GM23338 (cell line): ENCODE data around the gene KCTD10. TPM values are rescaled to one million over a fixed set of nuclear protein-coding genes. Genes with fewer than 3 reads are reported as not detected.

Experiments
- EZH2phosphoT487 ChIP-seq: fragments of 200-600 bp; sonication (generic); IDR thresholded peaks from one replicate; pipeline ENCODE4 v1.8.1; 2018; ENCODE audit warnings: antibody characterized with exemption; ENCODE audit not compliant: unreplicated experiment
- JUNB ChIP-seq: IDR thresholded peaks from one replicate; pipeline ENCODE4 v1.6.1; 2016; ENCODE audit warnings: antibody characterized with exemption; ENCODE audit not compliant: unreplicated experiment
- NANOG ChIP-seq: IDR thresholded peaks from 2 replicates; pipeline ENCODE4 v1.6.1; 2016; ENCODE audit warnings: antibody characterized with exemption, borderline replicate concordance
- polyA plus RNA-seq: library from polyadenylated mRNA; unstranded; fragments of >200 nt; fragmentation: Nextera tagmentation; extraction: Ambion mirVana; gene quantifications from 2 replicates; pipeline ENCODE4 v1.2.1, GENCODE V29; 2016
- total RNA-seq: library from RNA; depleted of rRNA; stranded (reverse); fragments of >200 nt; shearing (Covaris generic); gene quantifications from 2 replicates; pipeline ENCODE4 v1.2.3, GENCODE V29; 2014
- TF ChIP-seq, protein P1 (sequence below): fragments of 250-450 bp; sonication (Bioruptor Pico); IDR thresholded peaks from 2 replicates; pipeline ENCODE4 v1.5.0; 2020; ENCODE audit warnings: mild to moderate bottlenecking, moderate library complexity
- TF ChIP-seq, protein P2 (sequence below): IDR thresholded peaks from one replicate; pipeline ENCODE4 v1.6.1; 2018; ENCODE audit warnings: antibody characterized with exemption; ENCODE audit not compliant: unreplicated experiment

KCTD10 gene
- total and polyA plus RNA-seq, 2 experiments from 2014 or later: 15.8 to 45.2 TPM

DNA sequence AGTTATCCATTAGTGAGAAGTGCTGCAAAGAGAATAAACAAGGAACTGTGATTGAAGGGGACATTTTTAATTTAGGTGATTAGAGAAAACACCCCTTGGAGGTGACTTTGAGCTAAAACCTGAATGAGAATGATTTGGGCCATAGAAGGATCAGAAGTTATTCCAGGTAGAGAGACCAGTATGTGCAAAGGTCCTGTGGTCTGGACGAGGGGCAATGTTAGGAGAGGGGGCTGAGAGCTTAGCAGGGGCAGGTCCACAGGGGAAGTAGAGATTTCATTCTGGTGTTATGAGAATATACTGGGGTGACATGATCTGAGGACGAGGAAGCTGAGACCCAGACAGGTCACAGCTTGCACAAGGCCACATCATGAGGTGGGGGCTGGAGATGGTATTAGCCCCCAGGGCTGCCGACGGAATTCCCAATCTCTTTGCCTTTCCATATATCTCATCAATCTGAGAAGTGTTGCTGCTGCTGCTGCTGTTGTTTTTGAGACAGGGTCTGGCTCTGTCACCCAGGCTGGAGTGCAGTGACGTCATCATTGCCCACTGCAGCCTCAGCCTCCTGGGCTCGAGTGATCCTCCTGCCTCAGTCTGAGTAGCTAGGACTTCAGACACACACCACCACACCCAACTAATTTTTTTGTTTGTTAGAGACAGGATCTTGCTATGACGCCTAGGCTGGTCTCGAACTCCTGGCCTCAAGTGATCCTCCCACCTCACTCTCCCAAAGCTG is 55.6 kb downstream of the KCTD10 start (continued):
- TF ChIP-seq, protein P1, sequence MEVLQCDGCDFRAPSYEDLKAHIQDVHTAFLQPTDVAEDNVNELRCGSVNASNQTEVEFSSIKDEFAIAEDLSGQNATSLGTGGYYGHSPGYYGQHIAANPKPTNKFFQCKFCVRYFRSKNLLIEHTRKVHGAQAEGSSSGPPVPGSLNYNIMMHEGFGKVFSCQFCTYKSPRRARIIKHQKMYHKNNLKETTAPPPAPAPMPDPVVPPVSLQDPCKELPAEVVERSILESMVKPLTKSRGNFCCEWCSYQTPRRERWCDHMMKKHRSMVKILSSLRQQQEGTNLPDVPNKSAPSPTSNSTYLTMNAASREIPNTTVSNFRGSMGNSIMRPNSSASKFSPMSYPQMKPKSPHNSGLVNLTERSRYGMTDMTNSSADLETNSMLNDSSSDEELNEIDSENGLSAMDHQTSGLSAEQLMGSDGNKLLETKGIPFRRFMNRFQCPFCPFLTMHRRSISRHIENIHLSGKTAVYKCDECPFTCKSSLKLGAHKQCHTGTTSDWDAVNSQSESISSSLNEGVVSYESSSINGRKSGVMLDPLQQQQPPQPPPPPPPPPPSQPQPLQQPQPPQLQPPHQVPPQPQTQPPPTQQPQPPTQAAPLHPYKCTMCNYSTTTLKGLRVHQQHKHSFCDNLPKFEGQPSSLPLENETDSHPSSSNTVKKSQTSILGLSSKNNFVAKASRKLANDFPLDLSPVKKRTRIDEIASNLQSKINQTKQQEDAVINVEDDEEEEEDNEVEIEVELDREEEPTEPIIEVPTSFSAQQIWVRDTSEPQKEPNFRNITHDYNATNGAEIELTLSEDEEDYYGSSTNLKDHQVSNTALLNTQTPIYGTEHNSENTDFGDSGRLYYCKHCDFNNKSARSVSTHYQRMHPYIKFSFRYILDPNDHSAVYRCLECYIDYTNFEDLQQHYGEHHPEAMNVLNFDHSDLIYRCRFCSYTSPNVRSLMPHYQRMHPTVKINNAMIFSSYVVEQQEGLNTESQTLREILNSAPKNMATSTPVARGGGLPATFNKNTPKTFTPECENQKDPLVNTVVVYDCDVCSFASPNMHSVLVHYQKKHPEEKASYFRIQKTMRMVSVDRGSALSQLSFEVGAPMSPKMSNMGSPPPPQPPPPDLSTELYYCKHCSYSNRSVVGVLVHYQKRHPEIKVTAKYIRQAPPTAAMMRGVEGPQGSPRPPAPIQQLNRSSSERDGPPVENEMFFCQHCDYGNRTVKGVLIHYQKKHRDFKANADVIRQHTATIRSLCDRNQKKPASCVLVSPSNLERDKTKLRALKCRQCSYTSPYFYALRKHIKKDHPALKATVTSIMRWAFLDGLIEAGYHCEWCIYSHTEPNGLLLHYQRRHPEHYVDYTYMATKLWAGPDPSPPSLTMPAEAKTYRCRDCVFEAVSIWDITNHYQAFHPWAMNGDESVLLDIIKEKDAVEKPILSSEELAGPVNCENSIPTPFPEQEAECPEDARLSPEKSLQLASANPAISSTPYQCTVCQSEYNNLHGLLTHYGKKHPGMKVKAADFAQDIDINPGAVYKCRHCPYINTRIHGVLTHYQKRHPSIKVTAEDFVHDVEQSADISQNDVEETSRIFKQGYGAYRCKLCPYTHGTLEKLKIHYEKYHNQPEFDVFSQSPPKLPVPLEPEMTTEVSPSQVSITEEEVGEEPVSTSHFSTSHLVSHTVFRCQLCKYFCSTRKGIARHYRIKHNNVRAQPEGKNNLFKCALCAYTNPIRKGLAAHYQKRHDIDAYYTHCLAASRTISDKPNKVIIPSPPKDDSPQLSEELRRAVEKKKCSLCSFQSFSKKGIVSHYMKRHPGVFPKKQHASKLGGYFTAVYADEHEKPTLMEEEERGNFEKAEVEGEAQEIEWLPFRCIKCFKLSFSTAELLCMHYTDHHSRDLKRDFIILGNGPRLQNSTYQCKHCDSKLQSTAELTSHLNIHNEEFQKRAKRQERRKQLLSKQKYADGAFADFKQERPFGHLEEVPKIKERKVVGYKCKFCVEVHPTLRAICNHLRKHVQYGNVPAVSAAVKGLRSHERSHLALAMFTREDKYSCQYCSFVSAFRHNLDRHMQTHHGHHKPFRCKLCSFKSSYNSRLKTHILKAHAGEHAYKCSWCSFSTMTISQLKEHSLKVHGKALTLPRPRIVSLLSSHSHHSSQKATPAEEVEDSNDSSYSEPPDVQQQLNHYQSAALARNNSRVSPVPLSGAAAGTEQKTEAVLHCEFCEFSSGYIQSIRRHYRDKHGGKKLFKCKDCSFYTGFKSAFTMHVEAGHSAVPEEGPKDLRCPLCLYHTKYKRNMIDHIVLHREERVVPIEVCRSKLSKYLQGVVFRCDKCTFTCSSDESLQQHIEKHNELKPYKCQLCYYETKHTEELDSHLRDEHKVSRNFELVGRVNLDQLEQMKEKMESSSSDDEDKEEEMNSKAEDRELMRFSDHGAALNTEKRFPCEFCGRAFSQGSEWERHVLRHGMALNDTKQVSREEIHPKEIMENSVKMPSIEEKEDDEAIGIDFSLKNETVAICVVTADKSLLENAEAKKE (CRISPR knock-in tag): no peak
- TF ChIP-seq NANOG: no peak
- TF ChIP-seq EZH2phosphoT487: no peak
- TF ChIP-seq, protein P2, sequence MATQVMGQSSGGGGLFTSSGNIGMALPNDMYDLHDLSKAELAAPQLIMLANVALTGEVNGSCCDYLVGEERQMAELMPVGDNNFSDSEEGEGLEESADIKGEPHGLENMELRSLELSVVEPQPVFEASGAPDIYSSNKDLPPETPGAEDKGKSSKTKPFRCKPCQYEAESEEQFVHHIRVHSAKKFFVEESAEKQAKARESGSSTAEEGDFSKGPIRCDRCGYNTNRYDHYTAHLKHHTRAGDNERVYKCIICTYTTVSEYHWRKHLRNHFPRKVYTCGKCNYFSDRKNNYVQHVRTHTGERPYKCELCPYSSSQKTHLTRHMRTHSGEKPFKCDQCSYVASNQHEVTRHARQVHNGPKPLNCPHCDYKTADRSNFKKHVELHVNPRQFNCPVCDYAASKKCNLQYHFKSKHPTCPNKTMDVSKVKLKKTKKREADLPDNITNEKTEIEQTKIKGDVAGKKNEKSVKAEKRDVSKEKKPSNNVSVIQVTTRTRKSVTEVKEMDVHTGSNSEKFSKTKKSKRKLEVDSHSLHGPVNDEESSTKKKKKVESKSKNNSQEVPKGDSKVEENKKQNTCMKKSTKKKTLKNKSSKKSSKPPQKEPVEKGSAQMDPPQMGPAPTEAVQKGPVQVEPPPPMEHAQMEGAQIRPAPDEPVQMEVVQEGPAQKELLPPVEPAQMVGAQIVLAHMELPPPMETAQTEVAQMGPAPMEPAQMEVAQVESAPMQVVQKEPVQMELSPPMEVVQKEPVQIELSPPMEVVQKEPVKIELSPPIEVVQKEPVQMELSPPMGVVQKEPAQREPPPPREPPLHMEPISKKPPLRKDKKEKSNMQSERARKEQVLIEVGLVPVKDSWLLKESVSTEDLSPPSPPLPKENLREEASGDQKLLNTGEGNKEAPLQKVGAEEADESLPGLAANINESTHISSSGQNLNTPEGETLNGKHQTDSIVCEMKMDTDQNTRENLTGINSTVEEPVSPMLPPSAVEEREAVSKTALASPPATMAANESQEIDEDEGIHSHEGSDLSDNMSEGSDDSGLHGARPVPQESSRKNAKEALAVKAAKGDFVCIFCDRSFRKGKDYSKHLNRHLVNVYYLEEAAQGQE: no peak
- no peak for TF ChIP-seq JUNB
